OCI-LY7 (cell line): ENCODE measurements around the gene ABLIM1. TPM values are rescaled to one million over a fixed set of nuclear protein-coding genes. Genes with fewer than 3 reads are reported as not detected.

Source experiments
- BruUV-seq: library from RNA; stranded (reverse); fragments of 400-500 nt; replicated peaks from 2 replicates; lab custom pipeline; 2021; lab: Mats Ljungman, UMichigan
- CTCF ChIA-PET: fragments of 300-600 bp; sonication (Branson Sonifier 250); formaldehyde crosslinking; loops from one replicate; lab custom pipeline; 2022; ENCODE audit warnings: antibody characterized with exemption; ENCODE audit not compliant: unreplicated experiment; lab: Charles Lee
- POLR2A ChIA-PET: fragments of 300-600 bp; sonication (Branson Sonifier 250); formaldehyde crosslinking; loops from one replicate; lab custom pipeline; 2022; ENCODE audit warnings: antibody characterized with exemption; lab: Charles Lee
- DNase-seq: peaks from one replicate; pipeline ENCODE4 v3.0.0-alpha.2; 2015; ENCODE audit warnings: low spot score
- H2AFZ ChIP-seq: fragments of 200-600 bp; sonication (generic), shearing (Covaris generic); 2 replicates; pipeline ENCODE4 v1.6.1; 2014; ENCODE audit warnings: mild to moderate bottlenecking, antibody characterized with exemption, low read length, moderate library complexity
- H3K27ac ChIP-seq: fragments of 200-600 bp; sonication (generic); 2 replicates; pipeline ENCODE4 v1.5.1; 2014; ENCODE audit warnings: mixed run types, low read depth, mild to moderate bottlenecking, moderate library complexity, low read length, inconsistent platforms; ENCODE audit not compliant: poor library complexity, severe bottlenecking
- H3K36me3 ChIP-seq: fragments of 200-600 bp; sonication (generic); 2 replicates; pipeline ENCODE4 v1.6.1; 2014; ENCODE audit warnings: mild to moderate bottlenecking, antibody characterized with exemption, low read length, moderate library complexity, mixed read lengths; ENCODE audit not compliant: insufficient read depth
- H3K4me1 ChIP-seq: fragments of 200-600 bp; sonication (generic); 2 replicates; pipeline ENCODE4 v1.5.1; 2014; ENCODE audit warnings: mild to moderate bottlenecking, low read length; ENCODE audit not compliant: insufficient read depth, poor library complexity, severe bottlenecking
- H3K4me2 ChIP-seq: fragments of 200-600 bp; sonication (generic); 2 replicates; pipeline ENCODE4 v1.6.1; 2014; ENCODE audit warnings: mild to moderate bottlenecking, low read length
- H3K4me3 ChIP-seq: fragments of 200-600 bp; sonication (generic); 2 replicates; pipeline ENCODE4 v1.5.1; 2014; ENCODE audit warnings: mild to moderate bottlenecking, low read depth, low read length; ENCODE audit not compliant: poor library complexity, severe bottlenecking
- H3K79me2 ChIP-seq: fragments of 200-600 bp; sonication (generic); 2 replicates; pipeline ENCODE4 v1.6.1; 2016; ENCODE audit warnings: low read depth, mild to moderate bottlenecking, low read length, moderate library complexity, mixed read lengths; ENCODE audit not compliant: insufficient read depth
- H3K9me2 ChIP-seq: fragments of 200-600 bp; sonication (generic); 2 replicates; pipeline ENCODE4 v1.6.1; 2016; ENCODE audit warnings: mild to moderate bottlenecking, low read length, mixed read lengths; ENCODE audit not compliant: insufficient read depth
- H3K9me3 ChIP-seq: fragments of 200-600 bp; sonication (generic); 2 replicates; pipeline ENCODE4 v1.6.1; 2014; ENCODE audit warnings: mild to moderate bottlenecking, mixed run types, low read length, mixed read lengths
- H4K20me1 ChIP-seq: fragments of 200-600 bp; sonication (generic); 2 replicates; pipeline ENCODE4 v1.6.1; 2014; ENCODE audit warnings: mild to moderate bottlenecking, antibody characterized with exemption, low read length, moderate library complexity, mixed read lengths; ENCODE audit not compliant: insufficient read depth
- EZH2phosphoT487 ChIP-seq: fragments of 200-600 bp; sonication (generic); IDR thresholded peaks from 2 replicates; pipeline ENCODE4 v1.6.1; 2018; ENCODE audit warnings: low read depth, borderline replicate concordance, mild to moderate bottlenecking, mixed run types, antibody characterized with exemption, low read length, moderate library complexity, mixed read lengths
- intact Hi-C: fragments of 100-400 bp; cut with micrococcal nuclease; formaldehyde crosslinking; loops from one replicate; pipeline ENCODE4 v1.10.0; 2022; ENCODE audit not compliant: unreplicated experiment
- total RNA-seq, 2 experiments: library from RNA; depleted of rRNA in 1 of 2; stranded (reverse); fragments of >200 nt in 1 of 2; shearing (Covaris generic) in 1 of 2; gene quantifications; 2 replicates each; pipeline ENCODE4 v1.2.3, GENCODE V29; 2014 to 2022
- TF ChIP-seq, protein P1 (sequence below): fragments of 200-600 bp; sonication (generic); conservative IDR thresholded peaks from 2 replicates; pipeline ENCODE4 v1.5.1; 2014; ENCODE audit warnings: mild to moderate bottlenecking, antibody characterized with exemption, low read length, moderate library complexity, mixed read lengths

The ABLIM1 gene
- total RNA-seq, 2 experiments from 2014 or later, result 94.2 to 268 TPM

DNA sequence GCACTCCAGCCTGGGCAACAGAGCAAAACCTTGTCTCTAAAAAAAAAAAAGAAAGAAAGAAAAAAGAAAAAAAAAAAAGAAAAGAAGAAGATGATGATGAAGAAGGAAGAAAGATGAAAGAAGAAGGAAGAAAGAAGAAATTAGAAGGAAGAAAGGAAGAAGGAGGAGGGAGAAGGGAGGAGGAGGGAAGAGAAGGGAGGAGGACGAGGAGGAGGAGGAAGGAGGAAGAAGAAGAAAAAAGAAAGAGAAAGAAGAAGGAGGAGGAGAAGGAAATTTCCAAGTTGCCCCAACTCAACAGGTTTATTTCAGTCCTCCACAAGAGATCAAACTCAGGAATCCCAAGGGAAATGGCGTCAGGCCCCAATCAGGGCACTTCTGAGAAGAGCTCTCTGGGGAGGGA, 115.7 kb downstream of the ABLIM1 start:
- intact Hi-C loops, result loop anchor here (5.0 kb wide), 2 partner anchors 280 to 370 kb away; partner anchors contain the start of genes CCDC186 and FHIP2A
- peak overlapping the region; percentile 94 for H3K27ac ChIP-seq
- H2AFZ ChIP-seq, result no peak overlapping the region
- H4K20me1 ChIP-seq, result no peaks in the 10 kb centered on the region
- no peak overlapping the region for H3K4me3 ChIP-seq
- CTCF ChIA-PET, result interaction anchor here (0.9 to 1.8 kb wide), 3 partner anchors 16 to 238 kb away, joined by 3 to 5 read pairs (median 3); no protein-coding TSS in a partner anchor
- H3K79me2 ChIP-seq, result no peaks in the 10 kb centered on the region
- no peak for DNase-seq
- H3K4me1 ChIP-seq, result peaks cover 91% of the 10 kb centered on the region
- TF ChIP-seq EZH2phosphoT487, result no peak
- TF ChIP-seq, protein P1, sequence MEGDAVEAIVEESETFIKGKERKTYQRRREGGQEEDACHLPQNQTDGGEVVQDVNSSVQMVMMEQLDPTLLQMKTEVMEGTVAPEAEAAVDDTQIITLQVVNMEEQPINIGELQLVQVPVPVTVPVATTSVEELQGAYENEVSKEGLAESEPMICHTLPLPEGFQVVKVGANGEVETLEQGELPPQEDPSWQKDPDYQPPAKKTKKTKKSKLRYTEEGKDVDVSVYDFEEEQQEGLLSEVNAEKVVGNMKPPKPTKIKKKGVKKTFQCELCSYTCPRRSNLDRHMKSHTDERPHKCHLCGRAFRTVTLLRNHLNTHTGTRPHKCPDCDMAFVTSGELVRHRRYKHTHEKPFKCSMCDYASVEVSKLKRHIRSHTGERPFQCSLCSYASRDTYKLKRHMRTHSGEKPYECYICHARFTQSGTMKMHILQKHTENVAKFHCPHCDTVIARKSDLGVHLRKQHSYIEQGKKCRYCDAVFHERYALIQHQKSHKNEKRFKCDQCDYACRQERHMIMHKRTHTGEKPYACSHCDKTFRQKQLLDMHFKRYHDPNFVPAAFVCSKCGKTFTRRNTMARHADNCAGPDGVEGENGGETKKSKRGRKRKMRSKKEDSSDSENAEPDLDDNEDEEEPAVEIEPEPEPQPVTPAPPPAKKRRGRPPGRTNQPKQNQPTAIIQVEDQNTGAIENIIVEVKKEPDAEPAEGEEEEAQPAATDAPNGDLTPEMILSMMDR, result no peak
- H3K36me3 ChIP-seq, result no peaks in the 10 kb centered on the region
- H3K4me2 ChIP-seq, result peak overlapping the region; percentile 96
- no peaks in the 10 kb centered on the region for H3K9me3 ChIP-seq
- POLR2A ChIA-PET, result interaction anchor here (0.6 to 12.1 kb wide), 8 partner anchors 9 to 1969 kb away, joined by 3 to 192 read pairs (median 8); no protein-coding TSS in a partner anchor
- no TSS peak for BruUV-seq
- no peaks in the 10 kb centered on the region for H3K9me2 ChIP-seq

DNA sequence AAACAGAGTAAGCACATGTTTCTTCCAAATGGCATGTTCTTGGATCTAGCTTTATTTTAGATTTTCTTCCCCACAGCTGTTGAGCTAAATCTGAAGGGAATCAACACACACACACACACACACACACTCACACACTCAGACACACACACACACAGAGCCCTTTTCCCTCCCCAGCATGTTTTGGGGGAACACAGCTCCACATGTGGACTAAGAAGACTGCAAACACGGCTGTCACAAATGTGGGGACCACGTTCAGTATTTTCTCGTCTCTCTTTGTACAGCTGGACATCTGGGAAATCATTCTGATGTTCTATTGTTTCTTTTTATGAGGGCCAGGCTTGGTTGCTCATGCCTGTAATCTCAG, 116.3 kb downstream of the ABLIM1 start:
- ChIA-PET CTCF (interaction anchor here (0.6 to 1.8 kb wide), 5 partner anchors 15 to 237 kb away, joined by 3 to 5 read pairs (median 3); no protein-coding TSS in a partner anchor), POLR2A (interaction anchor here (0.6 to 12.1 kb wide), 10 partner anchors 9 to 252 kb away, joined by 3 to 192 read pairs (median 8); no protein-coding TSS in a partner anchor)
- Histone ChIP-seq H3K9me3 (no peaks in the 10 kb centered on the region; the same call in 1 of the 2 replicates), H2AFZ (peak overlapping the region; percentile 92), H3K79me2 (no peaks in the 10 kb centered on the region), H3K4me2 (peak overlapping the region; percentile 96), H3K4me1 (peaks cover 89% of the 10 kb centered on the region), H3K4me3 (no peak overlapping the region), H3K36me3 (no peaks in the 10 kb centered on the region; the same call in 1 of the 2 replicates), H4K20me1 (no peaks in the 10 kb centered on the region), H3K9me2 (no peaks in the 10 kb centered on the region), H3K27ac (peak overlapping the region; percentile 34)
- intact Hi-C loops, result loop anchor here (5.0 kb wide), 2 partner anchors 281 to 369 kb away; partner anchors contain the start of genes CCDC186 and FHIP2A
- no TSS peak for BruUV-seq
- no peak for TF ChIP-seq EZH2phosphoT487
- TF ChIP-seq, protein P1, result no peak
- DNase-seq, result peak; percentile 30
